ENCODE measurements around the gene WIPF1. TPM values are rescaled to one million over a fixed set of nuclear protein-coding genes. Genes with fewer than 3 reads are reported as not detected.

Gene WIPF1
- total RNA-seq, 1 donor from 2014 or later = 19.3 TPM

GRCh38 chr2:174585146-174585545 is 12.5 kb downstream of the WIPF1 start:
- peaks cover 9% of the 10 kb centered on the region for H3K4me1 Mint-ChIP-seq (ENCODE audit: low read depth, unreplicated experiment)
- H3K27me3 Mint-ChIP-seq (ENCODE audit: low read depth, unreplicated experiment) = no peaks in the 10 kb centered on the region

GRCh38 chr2:174581491-174581890 is 16.1 kb downstream of the WIPF1 start:
- Histone ChIP-seq H3K9me3 (ENCODE audit: insufficient read depth, low read depth, low read length) (no peaks in the 10 kb centered on the region), H3K4me2 (ENCODE audit: low read length) (no peak overlapping the region)
- TF ChIP-seq EZH2 (IDR thresholded peaks at IDR 0.05; ENCODE audit: insufficient read depth, low read length) (no peak), CTCF (IDR thresholded peaks at IDR 0.05; ENCODE audit: insufficient read depth, low read depth, low read length) (no peak)

More at GRCh38 chr2:174585146-174585545, 12.5 kb downstream of the WIPF1 start:
- no peak overlapping the region for H3K9ac ChIP-seq (ENCODE audit: low read length)
- peaks cover 3% of the 10 kb centered on the region for H3K36me3 ChIP-seq (ENCODE audit: insufficient read depth, low read length)
- FAIRE-seq (no peak), DNase-seq (ENCODE audit: low read depth) (no peak)
- H2AFZ ChIP-seq (ENCODE audit: low read depth, low read length) = no peak overlapping the region
- peaks cover 11% of the 10 kb centered on the region for H3K36me3 Mint-ChIP-seq (ENCODE audit: low read depth, unreplicated experiment)
- H3K79me2 ChIP-seq (ENCODE audit: insufficient read depth, low read length) = no peaks in the 10 kb centered on the region
- no peak overlapping the region for H3K4me3 ChIP-seq (ENCODE audit: insufficient read depth, low read depth, low read length)
- no peaks in the 10 kb centered on the region for H4K20me1 ChIP-seq (ENCODE audit: insufficient read depth, low read length)
- H3K9me3 ChIP-seq (ENCODE audit: insufficient read depth, low read depth, low read length) = no peaks in the 10 kb centered on the region
- no peaks in the 10 kb centered on the region for H3K4me1 ChIP-seq (ENCODE audit: insufficient read depth, low read length)
- H3K27ac Mint-ChIP-seq (ENCODE audit: unreplicated experiment) = no peak overlapping the region
- no peak overlapping the region for H3K4me3 Mint-ChIP-seq (ENCODE audit: unreplicated experiment)
- H3K4me2 ChIP-seq (ENCODE audit: low read length) = no peak overlapping the region
- H3K27ac ChIP-seq (ENCODE audit: low read depth, low read length) = no peak overlapping the region
- no peak for TF ChIP-seq EZH2 (IDR thresholded peaks at IDR 0.05; ENCODE audit: insufficient read depth, low read length)
- TF ChIP-seq CTCF (IDR thresholded peaks at IDR 0.05; ENCODE audit: insufficient read depth, low read depth, low read length) = no peak
- no peaks in the 10 kb centered on the region for H3K27me3 ChIP-seq (ENCODE audit: insufficient read depth, low read length)
- no peaks in the 10 kb centered on the region for H3K9me3 Mint-ChIP-seq (ENCODE audit: unreplicated experiment)

GRCh38 chr2:174580951-174581350 is 16.7 kb downstream of the WIPF1 start:
- H3K4me1 Mint-ChIP-seq (ENCODE audit: low read depth, unreplicated experiment) = peaks cover 5% of the 10 kb centered on the region

More at GRCh38 chr2:174581491-174581890, 16.1 kb downstream of the WIPF1 start:
- Mint-ChIP-seq H3K4me1 (ENCODE audit: low read depth, unreplicated experiment) (peaks cover 7% of the 10 kb centered on the region), H3K27ac (ENCODE audit: unreplicated experiment) (no peak overlapping the region), H3K9me3 (ENCODE audit: unreplicated experiment) (no peaks in the 10 kb centered on the region), H3K36me3 (ENCODE audit: low read depth, unreplicated experiment) (peaks cover 14% of the 10 kb centered on the region), H3K4me3 (ENCODE audit: unreplicated experiment) (no peak overlapping the region), H3K27me3 (ENCODE audit: low read depth, unreplicated experiment) (no peaks in the 10 kb centered on the region)
- DNase-seq (ENCODE audit: low read depth) = no peak
- Histone ChIP-seq H3K36me3 (ENCODE audit: insufficient read depth, low read length) (peaks cover 3% of the 10 kb centered on the region), H2AFZ (ENCODE audit: low read depth, low read length) (no peak overlapping the region), H4K20me1 (ENCODE audit: insufficient read depth, low read length) (no peaks in the 10 kb centered on the region), H3K27ac (ENCODE audit: low read depth, low read length) (no peak overlapping the region), H3K9ac (ENCODE audit: low read length) (no peak overlapping the region), H3K4me1 (ENCODE audit: insufficient read depth, low read length) (no peaks in the 10 kb centered on the region), H3K4me3 (ENCODE audit: insufficient read depth, low read depth, low read length) (no peak overlapping the region), H3K27me3 (ENCODE audit: insufficient read depth, low read length) (no peaks in the 10 kb centered on the region), H3K79me2 (ENCODE audit: insufficient read depth, low read length) (no peaks in the 10 kb centered on the region)
- FAIRE-seq = no peak

More at GRCh38 chr2:174580951-174581350, 16.7 kb downstream of the WIPF1 start:
- Histone ChIP-seq H3K9ac (ENCODE audit: low read length) (no peak overlapping the region), H3K36me3 (ENCODE audit: insufficient read depth, low read length) (peaks cover 3% of the 10 kb centered on the region), H3K27me3 (ENCODE audit: insufficient read depth, low read length) (no peaks in the 10 kb centered on the region), H3K4me3 (ENCODE audit: insufficient read depth, low read depth, low read length) (no peak overlapping the region), H3K9me3 (ENCODE audit: insufficient read depth, low read depth, low read length) (no peaks in the 10 kb centered on the region), H3K27ac (ENCODE audit: low read depth, low read length) (no peak overlapping the region), H3K4me1 (ENCODE audit: insufficient read depth, low read length) (no peaks in the 10 kb centered on the region), H4K20me1 (ENCODE audit: insufficient read depth, low read length) (no peaks in the 10 kb centered on the region), H3K4me2 (ENCODE audit: low read length) (no peak overlapping the region), H2AFZ (ENCODE audit: low read depth, low read length) (no peak overlapping the region), H3K79me2 (ENCODE audit: insufficient read depth, low read length) (no peaks in the 10 kb centered on the region)
- peaks cover 14% of the 10 kb centered on the region for H3K36me3 Mint-ChIP-seq (ENCODE audit: low read depth, unreplicated experiment)
- DNase-seq (ENCODE audit: low read depth) (no peak), FAIRE-seq (no peak)
- no peaks in the 10 kb centered on the region for H3K9me3 Mint-ChIP-seq (ENCODE audit: unreplicated experiment)
- no peak overlapping the region for H3K4me3 Mint-ChIP-seq (ENCODE audit: unreplicated experiment)
- H3K27me3 Mint-ChIP-seq (ENCODE audit: low read depth, unreplicated experiment) = no peaks in the 10 kb centered on the region
- no peak for TF ChIP-seq EZH2 (IDR thresholded peaks at IDR 0.05; ENCODE audit: insufficient read depth, low read length)
- no peak for TF ChIP-seq CTCF (IDR thresholded peaks at IDR 0.05; ENCODE audit: insufficient read depth, low read depth, low read length)
- H3K27ac Mint-ChIP-seq (ENCODE audit: unreplicated experiment) = no peak overlapping the region

All from astrocyte (in vitro differentiated cells and primary cell).